SK-N-MC (cell line): ENCODE measurements around the gene IQGAP3.

ENCODE experiments used
- DNase-seq: peaks from one replicate; pipeline ENCODE4 v3.0.0-alpha.2; 2011; ENCODE audit warnings: low read depth, low spot score
- H3K27ac ChIP-seq: fragments of 200-600 bp; sonication (generic); 2 replicates; pipeline ENCODE4 v1.5.1; 2016; ENCODE audit warnings: mixed run types
- H3K36me3 ChIP-seq: fragments of 200-600 bp; sonication (generic); 2 replicates; pipeline ENCODE4 v1.6.1; 2017; ENCODE audit warnings: antibody characterized with exemption, low read length, mixed read lengths; ENCODE audit not compliant: insufficient read depth
- H3K4me3 ChIP-seq: fragments of 200-600 bp; sonication (generic); 2 replicates; pipeline ENCODE4 v1.5.1; 2016
- H3K9ac ChIP-seq: fragments of 200-600 bp; sonication (generic); 2 replicates; pipeline ENCODE4 v1.8.0; 2017; ENCODE audit warnings: mixed run types, mixed read lengths; ENCODE audit not compliant: insufficient read length
- H3K9me3 ChIP-seq: fragments of 200-600 bp; sonication (generic); 2 replicates; pipeline ENCODE4 v1.6.1; 2017; ENCODE audit warnings: low read depth, mild to moderate bottlenecking, antibody characterized with exemption, low read length, moderate library complexity, mixed read lengths
- EZH2 ChIP-seq: fragments of 200-600 bp; sonication (generic); IDR thresholded peaks from one replicate; pipeline ENCODE4 v1.6.1; 2017; ENCODE audit warnings: antibody characterized with exemption
- FOXP2 ChIP-seq: optimal IDR thresholded peaks from 2 replicates; pipeline ENCODE3; 2011; ENCODE audit warnings: mild to moderate bottlenecking, moderate library complexity; ENCODE audit not compliant: insufficient read depth; ENCODE audit errors: extremely low read length, control extremely low read depth
- POLR2AphosphoS5 ChIP-seq: IDR thresholded peaks from 2 replicates; pipeline ENCODE4 v1.6.1; 2012; ENCODE audit warnings: mild to moderate bottlenecking, low read depth, low read length, borderline replicate concordance

IQGAP3 gene

GRCh38 chr1:156485984-156486383, 86.4 kb downstream of the IQGAP3 start:
- Histone ChIP-seq H3K9me3 (no peaks in the 10 kb centered on the region), H3K27ac (no peak overlapping the region), H3K9ac (no peak overlapping the region), H3K4me3 (no peak overlapping the region), H3K36me3 (peaks cover 5% of the 10 kb centered on the region; the same call in 1 of the 2 replicates)
- TF ChIP-seq POLR2AphosphoS5 (no peak), FOXP2 (no peak), EZH2 (no peak)
- DNase-seq = no peak

DNA sequence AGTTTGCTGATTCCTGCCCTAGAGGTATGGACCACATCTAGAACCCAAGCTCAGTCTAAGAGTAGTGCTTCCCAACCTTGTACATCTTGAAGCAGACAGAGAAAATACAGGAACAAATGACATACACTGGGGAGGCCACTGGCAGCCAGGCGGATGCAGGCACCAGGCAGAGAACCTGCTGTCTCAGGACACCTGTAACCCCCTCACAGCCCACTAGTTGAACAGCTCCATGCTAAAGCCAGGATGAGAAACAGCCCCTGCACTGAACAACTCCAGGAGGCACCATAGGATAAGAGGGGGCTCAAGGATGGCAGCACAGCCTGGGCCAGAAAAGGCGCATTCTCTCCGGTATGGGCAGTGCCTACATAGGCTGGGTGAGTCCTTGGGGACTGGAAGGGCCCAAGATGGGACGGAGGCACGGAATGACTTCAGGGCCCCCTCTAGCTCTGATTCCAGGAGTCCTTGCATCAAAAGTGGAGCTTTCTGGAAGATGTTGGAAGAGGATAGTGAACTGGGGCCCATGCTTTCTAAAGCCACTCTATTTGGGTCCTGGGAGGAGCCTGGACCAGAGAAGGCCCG, 87.8 kb downstream of the IQGAP3 start:
- no peak overlapping the region for H3K4me3 ChIP-seq
- peaks cover 18% of the 10 kb centered on the region; the same call in 1 of the 2 replicates for H3K36me3 ChIP-seq
- no peak overlapping the region for H3K27ac ChIP-seq
- no peak for DNase-seq
- TF ChIP-seq POLR2AphosphoS5 (no peak), EZH2 (no peak), FOXP2 (no peak)
- H3K9me3 ChIP-seq = no peaks in the 10 kb centered on the region
- H3K9ac ChIP-seq = no peak overlapping the region

- Histone ChIP-seq H3K27ac (no peak overlapping the region), H3K36me3 (peaks cover 26% of the 10 kb centered on the region; the same call in 1 of the 2 replicates)
- TF ChIP-seq FOXP2 (no peak), POLR2AphosphoS5 (no peak), EZH2 (no peak)
These were observed 89.0 kb downstream of the IQGAP3 start for GRCh38 chr1:156483397-156483796.

DNA sequence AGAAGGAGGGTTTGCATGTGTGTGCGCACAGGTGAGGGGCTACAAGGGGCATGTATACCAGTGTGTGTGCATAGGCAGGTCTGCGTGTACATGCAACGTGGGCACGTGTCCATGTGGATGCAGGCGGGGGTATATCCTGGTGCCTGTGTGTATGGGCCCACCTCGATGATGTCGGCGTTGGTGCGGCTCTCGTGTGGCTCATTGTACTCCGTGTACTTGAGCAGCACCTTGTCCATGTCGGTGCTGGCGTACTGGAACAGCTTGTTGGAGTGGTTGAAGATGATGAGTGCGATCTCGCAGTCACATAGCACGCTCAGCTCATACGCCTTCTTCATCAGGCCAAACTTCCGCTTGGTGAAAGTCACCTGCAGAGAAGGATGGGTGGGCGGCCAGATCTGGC, 90.1 kb downstream of the IQGAP3 start:
- no peak overlapping the region for H3K9ac ChIP-seq
- TF ChIP-seq FOXP2 (no peak), POLR2AphosphoS5 (no peak), EZH2 (no peak)
- no peak overlapping the region for H3K27ac ChIP-seq
- no peak overlapping the region for H3K4me3 ChIP-seq
- DNase-seq = no peak
- H3K36me3 ChIP-seq = peaks cover 31% of the 10 kb centered on the region; the same call in 1 of the 2 replicates
- no peaks in the 10 kb centered on the region for H3K9me3 ChIP-seq

More at GRCh38 chr1:156483397-156483796, 89.0 kb downstream of the IQGAP3 start:
- no peaks in the 10 kb centered on the region for H3K9me3 ChIP-seq
- no peak for DNase-seq
- no peak overlapping the region for H3K4me3 ChIP-seq
- H3K9ac ChIP-seq = no peak overlapping the region

- no peak for DNase-seq
- H3K36me3 ChIP-seq = peaks cover 34% of the 10 kb centered on the region; the same call in 1 of the 2 replicates
These were observed 90.8 kb downstream of the IQGAP3 start for GRCh38 chr1:156481527-156481926.

DNA sequence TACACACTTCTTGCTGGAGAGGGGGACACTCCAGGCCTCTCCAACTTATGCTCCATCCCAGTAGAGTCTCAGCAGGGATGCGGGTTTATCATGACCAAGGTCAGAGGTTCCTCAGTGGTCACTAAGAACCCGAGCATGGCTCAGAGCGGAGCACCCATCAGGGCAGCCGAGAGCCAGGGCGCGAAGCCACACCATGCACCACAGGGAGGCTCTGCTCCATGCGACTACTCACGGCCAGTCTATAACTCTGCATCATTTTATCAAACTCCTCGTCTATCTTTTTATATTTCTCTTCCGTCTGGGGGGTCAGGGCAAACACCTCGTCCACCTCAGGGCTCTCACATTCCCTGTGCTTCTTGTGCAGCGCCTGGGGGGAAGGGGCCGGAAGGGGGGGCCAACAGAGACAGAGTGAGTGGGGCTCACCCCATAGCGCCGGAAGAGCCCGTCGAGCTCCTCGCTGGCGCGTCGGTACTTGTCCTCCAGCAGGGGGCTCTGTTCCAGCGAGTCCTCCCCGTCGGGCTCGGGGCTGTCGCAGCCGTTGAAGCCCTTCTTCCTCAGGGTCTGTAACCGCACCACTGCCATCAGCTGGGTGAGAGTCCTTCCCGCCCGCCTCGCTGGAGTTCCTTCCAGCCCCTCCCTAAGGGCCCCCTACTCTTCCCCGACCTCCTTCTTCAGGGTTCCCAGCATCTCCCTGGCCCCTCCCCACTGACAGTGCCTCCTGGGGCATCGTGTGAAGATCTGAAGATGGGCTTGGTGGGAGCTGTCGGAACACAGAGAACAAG, 91.8 kb downstream of the IQGAP3 start:
- Histone ChIP-seq H3K36me3 (peaks cover 41% of the 10 kb centered on the region; the same call in 1 of the 2 replicates), H3K4me3 (no peak overlapping the region), H3K9ac (no peak overlapping the region), H3K9me3 (no peaks in the 10 kb centered on the region), H3K27ac (no peak overlapping the region)
- TF ChIP-seq POLR2AphosphoS5 = no peak
- no peak for TF ChIP-seq EZH2
- no peak for TF ChIP-seq FOXP2
- DNase-seq = no peak

More at GRCh38 chr1:156481527-156481926, 90.8 kb downstream of the IQGAP3 start:
- TF ChIP-seq FOXP2 = no peak
- TF ChIP-seq POLR2AphosphoS5 = no peak
- TF ChIP-seq EZH2 = no peak
- Histone ChIP-seq H3K9me3 (no peaks in the 10 kb centered on the region), H3K27ac (no peak overlapping the region), H3K9ac (no peak overlapping the region), H3K4me3 (no peak overlapping the region)

DNA sequence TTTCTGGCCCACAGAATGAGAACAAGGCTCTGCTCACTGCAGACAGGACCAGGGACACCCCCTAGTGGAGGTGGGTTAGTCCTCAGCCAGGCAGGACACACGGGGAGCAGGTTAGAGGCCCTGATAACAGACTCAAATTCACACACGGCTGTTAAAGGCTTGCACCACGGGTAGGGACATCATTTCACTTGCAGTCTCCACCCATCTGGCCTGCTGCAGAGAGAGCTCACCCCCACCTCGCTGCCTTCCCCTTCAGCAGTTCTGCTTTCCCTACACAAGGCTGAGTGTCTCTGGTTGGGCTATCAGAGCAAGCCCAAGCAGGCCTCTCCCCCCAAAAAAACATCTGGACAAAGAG, 92.4 kb downstream of the IQGAP3 start:
- Histone ChIP-seq H3K9ac (no peak overlapping the region), H3K4me3 (no peak overlapping the region), H3K27ac (no peak overlapping the region), H3K36me3 (peaks cover 45% of the 10 kb centered on the region; the same call in 1 of the 2 replicates), H3K9me3 (no peaks in the 10 kb centered on the region)
- no peak for DNase-seq
- no peak for TF ChIP-seq FOXP2
- TF ChIP-seq EZH2 = no peak
- no peak for TF ChIP-seq POLR2AphosphoS5

DNA sequence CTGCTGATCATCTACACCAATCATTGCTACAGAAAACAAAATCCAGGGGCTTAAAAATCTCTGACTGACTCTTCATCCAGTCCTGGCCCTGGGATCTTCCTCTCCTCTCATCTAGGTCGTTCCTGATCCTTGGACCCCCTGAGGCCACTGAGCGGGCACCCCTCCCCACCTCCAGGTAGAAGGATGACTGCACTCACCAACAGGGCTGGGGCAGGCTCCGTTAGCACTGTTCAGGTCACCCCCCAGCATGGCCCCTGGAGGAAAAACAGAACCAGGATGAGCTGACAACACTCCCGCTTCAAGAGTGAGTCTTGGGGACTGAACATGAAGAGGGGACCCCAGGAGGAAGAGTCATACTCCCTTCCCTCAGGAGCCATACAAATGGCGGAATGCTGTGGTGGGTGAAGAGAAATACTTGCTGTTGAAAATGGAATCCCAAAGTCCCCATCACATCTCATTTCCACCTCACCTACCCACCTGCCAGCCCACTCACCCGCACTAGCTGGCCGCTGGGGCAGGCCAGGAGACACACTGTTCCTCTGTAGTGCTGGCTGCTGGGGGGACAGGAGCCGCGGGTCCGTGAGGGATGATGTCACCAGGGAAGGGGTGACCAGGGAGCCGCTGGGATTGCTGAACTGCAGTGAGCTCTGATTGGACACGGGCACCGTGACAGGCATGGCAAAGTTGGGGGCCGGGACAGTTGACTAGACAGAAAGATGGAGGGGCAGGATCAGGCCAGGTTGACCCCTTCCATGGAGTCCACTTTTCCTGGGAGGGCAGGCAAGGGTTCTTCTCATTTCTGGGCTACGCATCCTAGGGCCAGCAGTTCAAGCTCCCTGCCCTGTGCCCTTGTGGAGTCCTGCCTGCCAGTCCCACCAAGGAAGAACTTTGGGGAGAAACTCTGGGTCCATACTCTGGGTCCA, 93.0 kb downstream of the IQGAP3 start:
- DNase-seq = no peak
- no peak overlapping the region for H3K9ac ChIP-seq
- peaks cover 51% of the 10 kb centered on the region; the same call in 1 of the 2 replicates for H3K36me3 ChIP-seq
- no peak for TF ChIP-seq POLR2AphosphoS5
- TF ChIP-seq FOXP2 = no peak
- no peak for TF ChIP-seq EZH2
- no peak overlapping the region for H3K4me3 ChIP-seq
- no peaks in the 10 kb centered on the region for H3K9me3 ChIP-seq
- H3K27ac ChIP-seq = no peak overlapping the region
